Upper lobe of left lung (tissue), 4 donors: ENCODE data around the gene UBL7.

Experiments
- POLR2A ChIP-seq, 4 donors: fragments of 450-650 bp; IDR thresholded peaks; one replicate each; pipeline ENCODE4 v1.5.1; 2016 to 2017; ENCODE audit warnings: antibody characterized with exemption in 4 of 4, mild to moderate bottlenecking in 2 of 4
- POLR2AphosphoS5 ChIP-seq, 2 donors: sonication (generic); formaldehyde crosslinking; IDR thresholded peaks; one replicate each; pipeline ENCODE4 v1.5.1; 2017; ENCODE audit warnings: antibody characterized with exemption in 2 of 2
- TF ChIP-seq, protein P1 (sequence below), 6 experiments: fragments of 450-650 bp in 4 of 6; fragments of 200-600 bp in 2 of 6; sonication (generic) in 2 of 6; IDR thresholded peaks; one replicate each; pipeline ENCODE4 v1.5.1; 2016 to 2019; ENCODE audit warnings: antibody characterized with exemption in 6 of 6

DNA sequence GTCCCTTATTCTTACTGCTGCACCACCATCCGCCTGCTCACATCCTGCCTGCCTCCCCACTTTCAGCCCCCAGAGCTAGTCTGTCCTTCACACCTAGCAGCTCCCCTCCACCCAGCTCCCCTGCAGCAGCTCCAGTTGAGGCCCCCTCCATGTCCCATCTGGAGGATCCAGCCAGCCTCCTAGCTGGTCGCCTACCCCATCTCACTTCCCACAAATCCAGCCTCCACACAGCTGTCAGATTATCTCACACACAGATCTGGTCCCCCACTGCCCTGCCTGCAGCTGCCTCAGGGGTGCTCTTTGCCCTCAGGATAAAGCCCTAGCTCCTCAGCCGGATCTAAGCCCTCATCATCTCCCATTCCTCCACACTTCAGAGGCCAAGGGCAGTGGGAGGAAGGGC, 18.4 kb downstream of the UBL7 start:
- TF ChIP-seq, protein P1, sequence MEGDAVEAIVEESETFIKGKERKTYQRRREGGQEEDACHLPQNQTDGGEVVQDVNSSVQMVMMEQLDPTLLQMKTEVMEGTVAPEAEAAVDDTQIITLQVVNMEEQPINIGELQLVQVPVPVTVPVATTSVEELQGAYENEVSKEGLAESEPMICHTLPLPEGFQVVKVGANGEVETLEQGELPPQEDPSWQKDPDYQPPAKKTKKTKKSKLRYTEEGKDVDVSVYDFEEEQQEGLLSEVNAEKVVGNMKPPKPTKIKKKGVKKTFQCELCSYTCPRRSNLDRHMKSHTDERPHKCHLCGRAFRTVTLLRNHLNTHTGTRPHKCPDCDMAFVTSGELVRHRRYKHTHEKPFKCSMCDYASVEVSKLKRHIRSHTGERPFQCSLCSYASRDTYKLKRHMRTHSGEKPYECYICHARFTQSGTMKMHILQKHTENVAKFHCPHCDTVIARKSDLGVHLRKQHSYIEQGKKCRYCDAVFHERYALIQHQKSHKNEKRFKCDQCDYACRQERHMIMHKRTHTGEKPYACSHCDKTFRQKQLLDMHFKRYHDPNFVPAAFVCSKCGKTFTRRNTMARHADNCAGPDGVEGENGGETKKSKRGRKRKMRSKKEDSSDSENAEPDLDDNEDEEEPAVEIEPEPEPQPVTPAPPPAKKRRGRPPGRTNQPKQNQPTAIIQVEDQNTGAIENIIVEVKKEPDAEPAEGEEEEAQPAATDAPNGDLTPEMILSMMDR (IDR thresholded peaks at IDR 0.05): no peak
- TF ChIP-seq POLR2AphosphoS5 (IDR thresholded peaks at IDR 0.05) (no peak), POLR2A (IDR thresholded peaks at IDR 0.05) (no peak)
